ENCODE results near the gene LRRC32. TPM values are rescaled to one million over a fixed set of nuclear protein-coding genes. Genes with fewer than 3 reads are reported as not detected.

LRRC32 gene
- total RNA-seq, 1 donor from 2014 or later, result 24.4 TPM

DNA sequence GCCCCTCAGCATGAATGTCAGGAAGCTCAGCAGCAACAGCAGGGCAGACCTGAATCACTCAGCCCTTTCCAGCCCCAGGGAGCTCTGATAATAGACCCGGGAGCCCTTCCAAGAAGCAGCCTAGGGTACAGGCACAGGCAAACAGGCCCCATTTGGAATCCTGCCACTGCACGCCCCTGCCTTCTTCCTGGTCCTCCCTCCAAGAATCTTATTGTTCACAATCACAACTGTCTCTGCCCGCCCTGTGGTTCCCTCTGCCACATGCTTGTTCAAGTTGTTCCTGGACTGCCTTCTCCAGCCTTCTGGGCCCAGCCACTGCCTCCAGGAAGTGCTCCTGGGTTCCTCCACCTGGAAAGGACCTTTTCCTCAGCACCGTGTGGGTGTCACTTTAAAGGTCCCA is 54.6 kb downstream of the LRRC32 start:
- TF ChIP-seq, protein P1, sequence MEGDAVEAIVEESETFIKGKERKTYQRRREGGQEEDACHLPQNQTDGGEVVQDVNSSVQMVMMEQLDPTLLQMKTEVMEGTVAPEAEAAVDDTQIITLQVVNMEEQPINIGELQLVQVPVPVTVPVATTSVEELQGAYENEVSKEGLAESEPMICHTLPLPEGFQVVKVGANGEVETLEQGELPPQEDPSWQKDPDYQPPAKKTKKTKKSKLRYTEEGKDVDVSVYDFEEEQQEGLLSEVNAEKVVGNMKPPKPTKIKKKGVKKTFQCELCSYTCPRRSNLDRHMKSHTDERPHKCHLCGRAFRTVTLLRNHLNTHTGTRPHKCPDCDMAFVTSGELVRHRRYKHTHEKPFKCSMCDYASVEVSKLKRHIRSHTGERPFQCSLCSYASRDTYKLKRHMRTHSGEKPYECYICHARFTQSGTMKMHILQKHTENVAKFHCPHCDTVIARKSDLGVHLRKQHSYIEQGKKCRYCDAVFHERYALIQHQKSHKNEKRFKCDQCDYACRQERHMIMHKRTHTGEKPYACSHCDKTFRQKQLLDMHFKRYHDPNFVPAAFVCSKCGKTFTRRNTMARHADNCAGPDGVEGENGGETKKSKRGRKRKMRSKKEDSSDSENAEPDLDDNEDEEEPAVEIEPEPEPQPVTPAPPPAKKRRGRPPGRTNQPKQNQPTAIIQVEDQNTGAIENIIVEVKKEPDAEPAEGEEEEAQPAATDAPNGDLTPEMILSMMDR (IDR thresholded peaks at IDR 0.05; ENCODE audit: insufficient read depth, low read depth, low read length), result no peak
- TF ChIP-seq EZH2 (IDR thresholded peaks at IDR 0.05; ENCODE audit: insufficient read depth, low read length), result no peak
- Histone ChIP-seq H3K4me2 (ENCODE audit: low read length) (no peak overlapping the region), H3K27ac (ENCODE audit: low read depth, low read length) (no peak overlapping the region), H3K79me2 (ENCODE audit: insufficient read depth, low read length) (no peaks in the 10 kb centered on the region), H3K27me3 (ENCODE audit: insufficient read depth, low read length) (no peaks in the 10 kb centered on the region), H3K9me3 (ENCODE audit: insufficient read depth, low read depth, low read length) (no peaks in the 10 kb centered on the region), H4K20me1 (ENCODE audit: insufficient read depth, low read length) (no peaks in the 10 kb centered on the region), H3K36me3 (ENCODE audit: insufficient read depth, low read length) (no peaks in the 10 kb centered on the region), H2AFZ (ENCODE audit: low read depth, low read length) (peak overlapping the region; percentile 13), H3K9ac (ENCODE audit: low read length) (no peak overlapping the region), H3K4me3 (ENCODE audit: insufficient read depth, low read depth, low read length) (no peak overlapping the region), H3K4me1 (ENCODE audit: insufficient read depth, low read length) (peaks cover 15% of the 10 kb centered on the region)
- Mint-ChIP-seq H3K27ac (ENCODE audit: unreplicated experiment) (no peak overlapping the region), H3K27me3 (ENCODE audit: low read depth, unreplicated experiment) (peaks cover 20% of the 10 kb centered on the region), H3K36me3 (ENCODE audit: low read depth, unreplicated experiment) (no peaks in the 10 kb centered on the region), H3K4me3 (ENCODE audit: unreplicated experiment) (no peak overlapping the region), H3K4me1 (ENCODE audit: low read depth, unreplicated experiment) (peaks cover 5% of the 10 kb centered on the region), H3K9me3 (ENCODE audit: unreplicated experiment) (peaks cover 11% of the 10 kb centered on the region)
- peak; percentile 45 for DNase-seq (ENCODE audit: low read depth)
- no peak for FAIRE-seq

DNA sequence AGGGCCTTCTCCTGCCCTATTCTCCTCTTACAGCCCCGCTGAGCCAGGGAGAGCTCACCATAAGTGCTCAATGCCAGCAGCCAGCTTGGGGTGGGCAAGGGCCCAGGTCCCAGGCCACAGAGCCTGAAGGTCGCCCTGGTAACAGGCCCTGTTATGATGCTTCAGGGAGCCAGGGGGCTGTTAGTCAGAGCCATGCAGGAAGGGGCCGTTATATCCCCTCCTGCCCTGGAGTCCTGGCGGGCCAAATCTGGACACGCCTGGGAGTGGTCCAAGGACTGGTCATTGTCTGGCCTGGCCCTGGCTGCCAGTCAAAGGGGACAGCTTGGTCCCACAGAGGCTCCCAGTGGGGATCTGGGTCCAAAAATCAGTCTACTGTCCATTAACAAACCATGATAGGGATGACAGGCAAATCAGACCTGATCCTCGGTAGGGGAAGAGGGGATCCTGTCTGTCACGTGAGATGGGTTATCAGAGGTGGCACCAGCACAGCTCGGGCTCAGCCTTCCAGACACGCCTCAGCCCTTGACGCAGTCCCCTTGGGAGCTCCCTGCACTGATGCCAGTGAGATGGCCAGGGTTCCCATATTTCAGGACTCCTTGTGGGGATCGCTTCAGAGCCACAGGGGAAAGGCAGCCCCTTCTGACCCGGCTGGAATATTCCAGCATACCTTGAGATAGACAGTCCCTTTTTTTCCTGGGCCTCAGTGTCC is 55.9 kb downstream of the LRRC32 start:
- Histone ChIP-seq H3K27ac (ENCODE audit: low read depth, low read length) (no peak overlapping the region), H3K27me3 (ENCODE audit: insufficient read depth, low read length) (no peaks in the 10 kb centered on the region), H2AFZ (ENCODE audit: low read depth, low read length) (no peak overlapping the region), H3K4me1 (ENCODE audit: insufficient read depth, low read length) (peaks cover 12% of the 10 kb centered on the region), H3K79me2 (ENCODE audit: insufficient read depth, low read length) (no peaks in the 10 kb centered on the region), H3K36me3 (ENCODE audit: insufficient read depth, low read length) (no peaks in the 10 kb centered on the region), H4K20me1 (ENCODE audit: insufficient read depth, low read length) (no peaks in the 10 kb centered on the region), H3K4me2 (ENCODE audit: low read length) (no peak overlapping the region), H3K9me3 (ENCODE audit: insufficient read depth, low read depth, low read length) (no peaks in the 10 kb centered on the region), H3K4me3 (ENCODE audit: insufficient read depth, low read depth, low read length) (no peak overlapping the region), H3K9ac (ENCODE audit: low read length) (no peak overlapping the region)
- H3K4me3 Mint-ChIP-seq (ENCODE audit: unreplicated experiment), result no peak overlapping the region
- H3K4me1 Mint-ChIP-seq (ENCODE audit: low read depth, unreplicated experiment), result peaks cover 2% of the 10 kb centered on the region
- peaks cover 11% of the 10 kb centered on the region for H3K9me3 Mint-ChIP-seq (ENCODE audit: unreplicated experiment)
- H3K27me3 Mint-ChIP-seq (ENCODE audit: low read depth, unreplicated experiment), result peaks cover 20% of the 10 kb centered on the region
- TF ChIP-seq EZH2 (IDR thresholded peaks at IDR 0.05; ENCODE audit: insufficient read depth, low read length), result no peak
- TF ChIP-seq, protein P1 (IDR thresholded peaks at IDR 0.05; ENCODE audit: insufficient read depth, low read depth, low read length), result no peak
- DNase-seq (ENCODE audit: low read depth), result no peak
- no peaks in the 10 kb centered on the region for H3K36me3 Mint-ChIP-seq (ENCODE audit: low read depth, unreplicated experiment)
- FAIRE-seq, result no peak
- H3K27ac Mint-ChIP-seq (ENCODE audit: unreplicated experiment), result no peak overlapping the region

DNA sequence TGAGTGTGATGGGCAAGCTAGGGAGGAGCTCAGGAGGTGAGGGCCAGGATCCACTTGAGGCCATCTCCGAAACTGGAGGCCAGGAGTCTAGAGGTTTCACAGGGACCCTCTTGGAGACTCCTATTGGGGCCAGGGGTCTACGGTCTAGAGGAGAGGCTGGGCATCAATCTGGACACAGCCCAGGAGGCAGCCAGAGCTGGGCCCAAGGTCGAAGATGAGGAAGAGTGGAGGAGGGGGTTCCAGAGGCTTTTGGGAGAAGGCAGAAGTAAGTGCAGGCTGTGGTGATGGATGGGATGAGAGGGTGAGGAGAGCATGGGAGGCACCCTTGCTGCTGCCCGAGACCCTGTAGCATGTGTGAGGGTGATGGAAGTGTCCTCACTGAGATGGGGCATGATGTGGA is 56.6 kb downstream of the LRRC32 start:
- TF ChIP-seq EZH2 (IDR thresholded peaks at IDR 0.05; ENCODE audit: insufficient read depth, low read length), result no peak
- TF ChIP-seq, protein P1 (IDR thresholded peaks at IDR 0.05; ENCODE audit: insufficient read depth, low read depth, low read length), result no peak
- Histone ChIP-seq H3K36me3 (ENCODE audit: insufficient read depth, low read length) (no peaks in the 10 kb centered on the region), H3K4me2 (ENCODE audit: low read length) (no peak overlapping the region), H3K4me3 (ENCODE audit: insufficient read depth, low read depth, low read length) (no peak overlapping the region), H3K4me1 (ENCODE audit: insufficient read depth, low read length) (peaks cover 12% of the 10 kb centered on the region), H2AFZ (ENCODE audit: low read depth, low read length) (no peak overlapping the region), H3K9me3 (ENCODE audit: insufficient read depth, low read depth, low read length) (no peaks in the 10 kb centered on the region), H3K79me2 (ENCODE audit: insufficient read depth, low read length) (no peaks in the 10 kb centered on the region), H3K27me3 (ENCODE audit: insufficient read depth, low read length) (no peaks in the 10 kb centered on the region), H4K20me1 (ENCODE audit: insufficient read depth, low read length) (no peaks in the 10 kb centered on the region), H3K9ac (ENCODE audit: low read length) (no peak overlapping the region), H3K27ac (ENCODE audit: low read depth, low read length) (no peak overlapping the region)
- Mint-ChIP-seq H3K9me3 (ENCODE audit: unreplicated experiment) (peaks cover 10% of the 10 kb centered on the region), H3K36me3 (ENCODE audit: low read depth, unreplicated experiment) (no peaks in the 10 kb centered on the region), H3K4me1 (ENCODE audit: low read depth, unreplicated experiment) (peaks cover 2% of the 10 kb centered on the region), H3K27me3 (ENCODE audit: low read depth, unreplicated experiment) (peaks cover 20% of the 10 kb centered on the region), H3K27ac (ENCODE audit: unreplicated experiment) (peak overlapping the region; percentile 58), H3K4me3 (ENCODE audit: unreplicated experiment) (no peak overlapping the region)
- no peak for FAIRE-seq
- DNase-seq (ENCODE audit: low read depth), result no peak

All from astrocyte (in vitro differentiated cells and primary cell).